HEK293 (cell line): Measurements from ENCODE around the gene CASKIN2.
A peak's percentile ranks its signal among the peaks of the same experiment; 100 is the strongest.

ENCODE experiments used
- GFI1B ChIP-seq: fragments of 450-650 bp; formaldehyde crosslinking; IDR thresholded peaks from 2 replicates; pipeline ENCODE4 v1.5.1; 2016; ENCODE audit warnings: missing biosample characterization, missing genetic modification characterization
- ZBTB1 ChIP-seq: fragments of 450-650 bp; formaldehyde crosslinking; IDR thresholded peaks from 2 replicates; pipeline ENCODE4 v1.5.1; 2016; ENCODE audit warnings: missing biosample characterization, missing genetic modification characterization
- ZBTB48 ChIP-seq: fragments of 450-650 bp; formaldehyde crosslinking; IDR thresholded peaks from 2 replicates; pipeline ENCODE4 v1.5.1; 2016; ENCODE audit warnings: missing biosample characterization, missing genetic modification characterization
- ZFHX2 ChIP-seq: fragments of 450-650 bp; formaldehyde crosslinking; conservative IDR thresholded peaks from 2 replicates; pipeline ENCODE4 v1.5.1; 2016; ENCODE audit warnings: missing biosample characterization, missing genetic modification characterization
- ZNF112 ChIP-seq: fragments of 450-650 bp; formaldehyde crosslinking; IDR thresholded peaks from 2 replicates; pipeline ENCODE4 v1.5.0; 2017; ENCODE audit warnings: missing biosample characterization, missing genetic modification characterization
- ZNF138 ChIP-seq: fragments of 450-650 bp; formaldehyde crosslinking; IDR thresholded peaks from 2 replicates; pipeline ENCODE4 v1.5.1; 2016; ENCODE audit warnings: missing biosample characterization, missing genetic modification characterization, borderline replicate concordance
- ZNF174 ChIP-seq: fragments of 450-650 bp; formaldehyde crosslinking; IDR thresholded peaks from 2 replicates; pipeline ENCODE4 v1.5.0; 2017; ENCODE audit warnings: missing biosample characterization, mild to moderate bottlenecking, missing genetic modification characterization
- ZNF184 ChIP-seq: fragments of 450-650 bp; IDR thresholded peaks from 2 replicates; pipeline ENCODE4 v1.5.1; 2018; ENCODE audit warnings: missing biosample characterization, mild to moderate bottlenecking, missing genetic modification characterization
- ZNF2 ChIP-seq: fragments of 450-650 bp; formaldehyde crosslinking; IDR thresholded peaks from 2 replicates; pipeline ENCODE4 v1.5.1; 2016; ENCODE audit warnings: missing biosample characterization, missing genetic modification characterization
- ZNF274 ChIP-seq, 2 experiments: fragments of 200-500 bp in 1 of 2; fragments of 450-650 bp in 1 of 2; sonication (Bioruptor generic) in 1 of 2; formaldehyde crosslinking in 1 of 2; IDR thresholded peaks; 2 replicates each; pipeline versions ENCODE4 v1.5.1 to v1.6.1; 2014 to 2016; ENCODE audit warnings: borderline replicate concordance in 1 of 2, inconsistent platforms in 1 of 2, low read length in 1 of 2, missing biosample characterization in 1 of 2, missing genetic modification characterization in 1 of 2
- ZNF302 ChIP-seq: fragments of 450-650 bp; formaldehyde crosslinking; IDR thresholded peaks from 2 replicates; pipeline ENCODE4 v1.5.1; 2016; ENCODE audit warnings: missing biosample characterization, missing genetic modification characterization, low read depth
- ZNF341 ChIP-seq: fragments of 450-650 bp; formaldehyde crosslinking; IDR thresholded peaks from 2 replicates; pipeline ENCODE4; 2016; ENCODE audit warnings: low read depth, missing biosample characterization, missing genetic modification characterization
- ZNF404 ChIP-seq: fragments of 450-650 bp; formaldehyde crosslinking; IDR thresholded peaks from 2 replicates; pipeline ENCODE4 v1.5.1; 2017; ENCODE audit warnings: missing biosample characterization, missing genetic modification characterization
- ZNF433 ChIP-seq: fragments of 450-650 bp; formaldehyde crosslinking; IDR thresholded peaks from 2 replicates; pipeline ENCODE4 v1.5.1; 2016; ENCODE audit warnings: missing biosample characterization, missing genetic modification characterization, low read depth
- ZNF501 ChIP-seq: fragments of 450-650 bp; formaldehyde crosslinking; IDR thresholded peaks from 2 replicates; pipeline ENCODE4 v1.5.1; 2016; ENCODE audit warnings: missing biosample characterization, missing genetic modification characterization
- ZNF624 ChIP-seq: fragments of 450-650 bp; formaldehyde crosslinking; IDR thresholded peaks from 2 replicates; pipeline ENCODE4 v1.5.1; 2017; ENCODE audit warnings: missing biosample characterization, missing genetic modification characterization
- TF ChIP-seq, protein P1 (sequence below): fragments of 450-650 bp; formaldehyde crosslinking; IDR thresholded peaks from 2 replicates; pipeline ENCODE4 v1.5.1; 2016; ENCODE audit warnings: missing biosample characterization, missing genetic modification characterization, borderline replicate concordance
- TF ChIP-seq, protein P2 (sequence below): fragments of 450-650 bp; formaldehyde crosslinking; IDR thresholded peaks from 2 replicates; pipeline ENCODE4 v1.5.1; 2016; ENCODE audit warnings: missing biosample characterization, missing genetic modification characterization
- TF ChIP-seq, protein P3 (sequence below): fragments of 450-650 bp; formaldehyde crosslinking; IDR thresholded peaks from 2 replicates; pipeline ENCODE4 v1.5.1; 2016; ENCODE audit warnings: missing biosample characterization, missing genetic modification characterization
- TF ChIP-seq, protein P4 (sequence below): fragments of 450-650 bp; formaldehyde crosslinking; IDR thresholded peaks from 2 replicates; pipeline ENCODE4 v1.5.1; 2016; ENCODE audit warnings: missing biosample characterization, missing genetic modification characterization
- TF ChIP-seq, protein P5 (sequence below): fragments of 450-650 bp; formaldehyde crosslinking; conservative IDR thresholded peaks from 2 replicates; pipeline ENCODE4 v1.5.1; 2016; ENCODE audit warnings: low read depth, missing biosample characterization, missing genetic modification characterization
- TF ChIP-seq, protein P6 (sequence below): fragments of 450-650 bp; formaldehyde crosslinking; IDR thresholded peaks from 2 replicates; pipeline ENCODE4 v1.5.1; 2016; ENCODE audit warnings: missing biosample characterization, missing genetic modification characterization
- TF ChIP-seq, protein P7 (sequence below): fragments of 450-650 bp; formaldehyde crosslinking; IDR thresholded peaks from 2 replicates; pipeline ENCODE4 v1.5.1; 2017; ENCODE audit warnings: missing biosample characterization, missing genetic modification characterization

Gene CASKIN2

DNA sequence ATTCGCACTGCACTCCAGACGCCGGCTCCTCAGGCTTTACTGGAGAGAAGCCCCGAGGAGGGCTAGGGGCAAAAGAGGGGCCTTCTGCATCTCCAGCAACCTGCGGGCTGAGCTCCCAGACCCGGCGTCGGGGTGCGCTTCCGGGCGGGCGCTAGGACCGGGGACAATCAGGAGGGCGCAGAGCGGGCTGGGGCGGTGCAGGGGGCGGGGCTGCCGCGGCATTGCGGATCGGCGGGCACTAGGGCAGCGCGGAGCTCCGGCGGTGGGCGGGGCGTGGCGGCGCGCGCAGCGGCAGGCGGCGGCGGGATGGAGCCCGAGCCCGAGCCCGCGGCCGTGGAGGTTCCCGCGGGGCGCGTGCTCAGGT, 900 bp upstream of the CASKIN2 start, which contains the start of gene TSEN54 (continued):
- TF ChIP-seq, protein P1, sequence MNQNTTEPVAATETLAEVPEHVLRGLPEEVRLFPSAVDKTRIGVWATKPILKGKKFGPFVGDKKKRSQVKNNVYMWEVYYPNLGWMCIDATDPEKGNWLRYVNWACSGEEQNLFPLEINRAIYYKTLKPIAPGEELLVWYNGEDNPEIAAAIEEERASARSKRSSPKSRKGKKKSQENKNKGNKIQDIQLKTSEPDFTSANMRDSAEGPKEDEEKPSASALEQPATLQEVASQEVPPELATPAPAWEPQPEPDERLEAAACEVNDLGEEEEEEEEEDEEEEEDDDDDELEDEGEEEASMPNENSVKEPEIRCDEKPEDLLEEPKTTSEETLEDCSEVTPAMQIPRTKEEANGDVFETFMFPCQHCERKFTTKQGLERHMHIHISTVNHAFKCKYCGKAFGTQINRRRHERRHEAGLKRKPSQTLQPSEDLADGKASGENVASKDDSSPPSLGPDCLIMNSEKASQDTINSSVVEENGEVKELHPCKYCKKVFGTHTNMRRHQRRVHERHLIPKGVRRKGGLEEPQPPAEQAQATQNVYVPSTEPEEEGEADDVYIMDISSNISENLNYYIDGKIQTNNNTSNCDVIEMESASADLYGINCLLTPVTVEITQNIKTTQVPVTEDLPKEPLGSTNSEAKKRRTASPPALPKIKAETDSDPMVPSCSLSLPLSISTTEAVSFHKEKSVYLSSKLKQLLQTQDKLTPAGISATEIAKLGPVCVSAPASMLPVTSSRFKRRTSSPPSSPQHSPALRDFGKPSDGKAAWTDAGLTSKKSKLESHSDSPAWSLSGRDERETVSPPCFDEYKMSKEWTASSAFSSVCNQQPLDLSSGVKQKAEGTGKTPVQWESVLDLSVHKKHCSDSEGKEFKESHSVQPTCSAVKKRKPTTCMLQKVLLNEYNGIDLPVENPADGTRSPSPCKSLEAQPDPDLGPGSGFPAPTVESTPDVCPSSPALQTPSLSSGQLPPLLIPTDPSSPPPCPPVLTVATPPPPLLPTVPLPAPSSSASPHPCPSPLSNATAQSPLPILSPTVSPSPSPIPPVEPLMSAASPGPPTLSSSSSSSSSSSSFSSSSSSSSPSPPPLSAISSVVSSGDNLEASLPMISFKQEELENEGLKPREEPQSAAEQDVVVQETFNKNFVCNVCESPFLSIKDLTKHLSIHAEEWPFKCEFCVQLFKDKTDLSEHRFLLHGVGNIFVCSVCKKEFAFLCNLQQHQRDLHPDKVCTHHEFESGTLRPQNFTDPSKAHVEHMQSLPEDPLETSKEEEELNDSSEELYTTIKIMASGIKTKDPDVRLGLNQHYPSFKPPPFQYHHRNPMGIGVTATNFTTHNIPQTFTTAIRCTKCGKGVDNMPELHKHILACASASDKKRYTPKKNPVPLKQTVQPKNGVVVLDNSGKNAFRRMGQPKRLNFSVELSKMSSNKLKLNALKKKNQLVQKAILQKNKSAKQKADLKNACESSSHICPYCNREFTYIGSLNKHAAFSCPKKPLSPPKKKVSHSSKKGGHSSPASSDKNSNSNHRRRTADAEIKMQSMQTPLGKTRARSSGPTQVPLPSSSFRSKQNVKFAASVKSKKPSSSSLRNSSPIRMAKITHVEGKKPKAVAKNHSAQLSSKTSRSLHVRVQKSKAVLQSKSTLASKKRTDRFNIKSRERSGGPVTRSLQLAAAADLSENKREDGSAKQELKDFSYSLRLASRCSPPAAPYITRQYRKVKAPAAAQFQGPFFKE (tag by site-specific recombination) = no peak
- TF ChIP-seq ZNF302 (tag by site-specific recombination) = no peak
- no peak for TF ChIP-seq ZNF624 (tag by site-specific recombination)
- TF ChIP-seq, protein P2, sequence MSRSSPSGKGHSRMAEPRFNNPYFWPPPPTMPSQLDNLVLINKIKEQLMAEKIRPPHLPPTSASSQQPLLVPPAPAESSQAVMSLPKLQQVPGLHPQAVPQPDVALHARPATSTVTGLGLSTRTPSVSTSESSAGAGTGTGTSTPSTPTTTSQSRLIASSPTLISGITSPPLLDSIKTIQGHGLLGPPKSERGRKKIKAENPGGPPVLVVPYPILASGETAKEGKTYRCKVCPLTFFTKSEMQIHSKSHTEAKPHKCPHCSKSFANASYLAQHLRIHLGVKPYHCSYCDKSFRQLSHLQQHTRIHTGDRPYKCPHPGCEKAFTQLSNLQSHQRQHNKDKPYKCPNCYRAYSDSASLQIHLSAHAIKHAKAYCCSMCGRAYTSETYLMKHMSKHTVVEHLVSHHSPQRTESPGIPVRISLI = no peak
- no peak for TF ChIP-seq ZNF138 (tag by site-specific recombination)
- 0 out of 2 replicates have a peak, but pooled peaks have one; percentile 14 for TF ChIP-seq ZNF2
- TF ChIP-seq, protein P3, sequence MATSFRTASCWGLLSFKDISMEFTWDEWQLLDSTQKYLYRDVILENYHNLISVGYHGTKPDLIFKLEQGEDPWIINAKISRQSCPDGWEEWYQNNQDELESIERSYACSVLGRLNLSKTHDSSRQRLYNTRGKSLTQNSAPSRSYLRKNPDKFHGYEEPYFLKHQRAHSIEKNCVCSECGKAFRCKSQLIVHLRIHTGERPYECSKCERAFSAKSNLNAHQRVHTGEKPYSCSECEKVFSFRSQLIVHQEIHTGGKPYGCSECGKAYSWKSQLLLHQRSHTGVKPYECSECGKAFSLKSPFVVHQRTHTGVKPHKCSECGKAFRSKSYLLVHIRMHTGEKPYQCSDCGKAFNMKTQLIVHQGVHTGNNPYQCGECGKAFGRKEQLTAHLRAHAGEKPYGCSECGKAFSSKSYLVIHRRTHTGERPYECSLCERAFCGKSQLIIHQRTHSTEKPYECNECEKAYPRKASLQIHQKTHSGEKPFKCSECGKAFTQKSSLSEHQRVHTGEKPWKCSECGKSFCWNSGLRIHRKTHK (tag by site-specific recombination) = no peak
- TF ChIP-seq ZNF174 (tag by site-specific recombination) = no peak
- no peak for TF ChIP-seq ZNF404 (tag by site-specific recombination)
- no peak; the same call in 1 of the 2 replicates for TF ChIP-seq ZNF341 (tag by site-specific recombination)
- no peak for TF ChIP-seq ZFHX2 (tag by site-specific recombination)
- TF ChIP-seq GFI1B (tag by site-specific recombination) = no peak
- TF ChIP-seq, protein P4, sequence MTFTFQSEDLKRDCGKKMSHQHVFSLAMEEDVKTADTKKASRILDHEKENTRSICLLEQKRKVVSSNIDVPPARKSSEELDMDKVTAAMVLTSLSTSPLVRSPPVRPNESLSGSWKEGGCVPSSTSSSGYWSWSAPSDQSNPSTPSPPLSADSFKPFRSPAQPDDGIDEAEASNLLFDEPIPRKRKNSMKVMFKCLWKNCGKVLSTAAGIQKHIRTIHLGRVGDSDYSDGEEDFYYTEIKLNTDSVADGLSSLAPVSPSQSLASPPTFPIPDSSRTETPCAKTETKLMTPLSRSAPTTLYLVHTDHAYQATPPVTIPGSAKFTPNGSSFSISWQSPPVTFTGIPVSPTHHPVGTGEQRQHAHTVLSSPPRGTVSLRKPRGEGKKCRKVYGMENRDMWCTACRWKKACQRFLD (tag by site-specific recombination) = no peak
- TF ChIP-seq ZBTB1 (tag by site-specific recombination) = no peak
- 0 out of 2 replicates have a peak, but pooled peaks have one; percentile 10 for TF ChIP-seq ZNF501 (tag by site-specific recombination)
- TF ChIP-seq, protein P5, sequence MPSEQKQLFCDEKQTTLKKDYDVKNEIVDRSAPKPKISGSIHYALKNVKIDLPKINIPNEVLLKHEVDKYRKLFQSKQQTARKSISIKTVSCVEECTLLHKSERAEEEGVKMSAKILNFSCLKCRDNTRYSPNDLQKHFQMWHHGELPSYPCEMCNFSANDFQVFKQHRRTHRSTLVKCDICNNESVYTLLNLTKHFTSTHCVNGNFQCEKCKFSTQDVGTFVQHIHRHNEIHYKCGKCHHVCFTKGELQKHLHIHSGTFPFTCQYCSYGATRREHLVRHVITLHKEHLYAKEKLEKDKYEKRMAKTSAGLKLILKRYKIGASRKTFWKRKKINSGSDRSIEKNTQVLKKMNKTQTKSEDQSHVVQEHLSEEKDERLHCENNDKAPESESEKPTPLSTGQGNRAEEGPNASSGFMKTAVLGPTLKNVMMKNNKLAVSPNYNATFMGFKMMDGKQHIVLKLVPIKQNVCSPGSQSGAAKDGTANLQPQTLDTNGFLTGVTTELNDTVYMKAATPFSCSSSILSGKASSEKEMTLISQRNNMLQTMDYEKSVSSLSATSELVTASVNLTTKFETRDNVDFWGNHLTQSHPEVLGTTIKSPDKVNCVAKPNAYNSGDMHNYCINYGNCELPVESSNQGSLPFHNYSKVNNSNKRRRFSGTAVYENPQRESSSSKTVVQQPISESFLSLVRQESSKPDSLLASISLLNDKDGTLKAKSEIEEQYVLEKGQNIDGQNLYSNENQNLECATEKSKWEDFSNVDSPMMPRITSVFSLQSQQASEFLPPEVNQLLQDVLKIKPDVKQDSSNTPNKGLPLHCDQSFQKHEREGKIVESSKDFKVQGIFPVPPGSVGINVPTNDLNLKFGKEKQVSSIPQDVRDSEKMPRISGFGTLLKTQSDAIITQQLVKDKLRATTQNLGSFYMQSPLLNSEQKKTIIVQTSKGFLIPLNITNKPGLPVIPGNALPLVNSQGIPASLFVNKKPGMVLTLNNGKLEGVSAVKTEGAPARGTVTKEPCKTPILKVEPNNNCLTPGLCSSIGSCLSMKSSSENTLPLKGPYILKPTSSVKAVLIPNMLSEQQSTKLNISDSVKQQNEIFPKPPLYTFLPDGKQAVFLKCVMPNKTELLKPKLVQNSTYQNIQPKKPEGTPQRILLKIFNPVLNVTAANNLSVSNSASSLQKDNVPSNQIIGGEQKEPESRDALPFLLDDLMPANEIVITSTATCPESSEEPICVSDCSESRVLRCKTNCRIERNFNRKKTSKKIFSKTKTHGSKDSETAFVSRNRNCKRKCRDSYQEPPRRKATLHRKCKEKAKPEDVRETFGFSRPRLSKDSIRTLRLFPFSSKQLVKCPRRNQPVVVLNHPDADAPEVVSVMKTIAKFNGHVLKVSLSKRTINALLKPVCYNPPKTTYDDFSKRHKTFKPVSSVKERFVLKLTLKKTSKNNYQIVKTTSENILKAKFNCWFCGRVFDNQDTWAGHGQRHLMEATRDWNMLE (tag by site-specific recombination) = no peak
- peak; percentile 80; the same call in 1 of the 2 replicates for TF ChIP-seq ZBTB48 (tag by site-specific recombination)
- no peak for TF ChIP-seq ZNF433 (tag by site-specific recombination)
- TF ChIP-seq, protein P6, sequence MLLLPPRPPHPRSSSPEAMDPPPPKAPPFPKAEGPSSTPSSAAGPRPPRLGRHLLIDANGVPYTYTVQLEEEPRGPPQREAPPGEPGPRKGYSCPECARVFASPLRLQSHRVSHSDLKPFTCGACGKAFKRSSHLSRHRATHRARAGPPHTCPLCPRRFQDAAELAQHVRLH = no peak
- TF ChIP-seq ZNF274 (IDR thresholded peaks at IDR 0.05; ENCODE audit: low read length) = no peak
- TF ChIP-seq ZNF274 (tag by site-specific recombination; IDR thresholded peaks at IDR 0.05; ENCODE audit: borderline replicate concordance) = no peak
- no peak for TF ChIP-seq ZNF184 (tag by site-specific recombination)
- TF ChIP-seq, protein P7, sequence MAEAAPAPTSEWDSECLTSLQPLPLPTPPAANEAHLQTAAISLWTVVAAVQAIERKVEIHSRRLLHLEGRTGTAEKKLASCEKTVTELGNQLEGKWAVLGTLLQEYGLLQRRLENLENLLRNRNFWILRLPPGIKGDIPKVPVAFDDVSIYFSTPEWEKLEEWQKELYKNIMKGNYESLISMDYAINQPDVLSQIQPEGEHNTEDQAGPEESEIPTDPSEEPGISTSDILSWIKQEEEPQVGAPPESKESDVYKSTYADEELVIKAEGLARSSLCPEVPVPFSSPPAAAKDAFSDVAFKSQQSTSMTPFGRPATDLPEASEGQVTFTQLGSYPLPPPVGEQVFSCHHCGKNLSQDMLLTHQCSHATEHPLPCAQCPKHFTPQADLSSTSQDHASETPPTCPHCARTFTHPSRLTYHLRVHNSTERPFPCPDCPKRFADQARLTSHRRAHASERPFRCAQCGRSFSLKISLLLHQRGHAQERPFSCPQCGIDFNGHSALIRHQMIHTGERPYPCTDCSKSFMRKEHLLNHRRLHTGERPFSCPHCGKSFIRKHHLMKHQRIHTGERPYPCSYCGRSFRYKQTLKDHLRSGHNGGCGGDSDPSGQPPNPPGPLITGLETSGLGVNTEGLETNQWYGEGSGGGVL (tag by site-specific recombination) = no peak; the same call in none of the 2 replicates
- no peak for TF ChIP-seq ZNF112 (tag by site-specific recombination)
